Measurements from ENCODE around the gene LEF1.
"Not testable (repeated sequence)": the region's sequence is repeated elsewhere in the genome, so short reads cannot be mapped to it uniquely, and the experiment has no call there.

The LEF1 gene

GRCh38 chr4:108031427-108032083 is 137.2 kb downstream of the LEF1 start:
- no peak for DNase-seq (ENCODE audit: low read depth)

GRCh38 chr4:108030332-108030731 is 138.4 kb downstream of the LEF1 start:
- peak; percentile 45 for DNase-seq (ENCODE audit: low read depth)

- no peak for DNase-seq (ENCODE audit: low read depth)
Observed at GRCh38 chr4:108029731-108030130, 139.0 kb downstream of the LEF1 start.

- DNase-seq (ENCODE audit: low read depth) = peak; percentile 22
Observed at GRCh38 chr4:108029016-108029720, 139.6 kb downstream of the LEF1 start.

GRCh38 chr4:108024878-108025165 is 143.9 kb downstream of the LEF1 start:
- no peak for DNase-seq (ENCODE audit: low read depth)

GRCh38 chr4:108024085-108024877 is 144.5 kb downstream of the LEF1 start:
- DNase-seq (ENCODE audit: low read depth) = no peak

- no peak for DNase-seq (ENCODE audit: low read depth)
Observed at GRCh38 chr4:108018884-108019187, 149.9 kb downstream of the LEF1 start.

- DNase-seq (ENCODE audit: low read depth) = peak; percentile 76
Observed at GRCh38 chr4:108018040-108018883, 150.5 kb downstream of the LEF1 start.

- no peak for DNase-seq (ENCODE audit: low read depth)
Observed at GRCh38 chr4:108013955-108014354, 154.8 kb downstream of the LEF1 start.

GRCh38 chr4:108013327-108013726 is 155.4 kb downstream of the LEF1 start:
- DNase-seq (ENCODE audit: low read depth) = no peak

- not testable (repeated sequence) for DNase-seq (ENCODE audit: low read depth)
Observed at GRCh38 chr4:108012382-108012781, 156.3 kb downstream of the LEF1 start.

GRCh38 chr4:108010167-108010566 is 158.6 kb downstream of the LEF1 start:
- DNase-seq (ENCODE audit: low read depth) = no peak

- no peak for DNase-seq (ENCODE audit: low read depth)
Observed at GRCh38 chr4:108008721-108009120, 160.0 kb downstream of the LEF1 start.

GRCh38 chr4:108007984-108008383 is 160.7 kb downstream of the LEF1 start:
- DNase-seq (ENCODE audit: low read depth) = no peak

- DNase-seq (ENCODE audit: low read depth) = no peak
Observed at GRCh38 chr4:108006361-108006760, 162.4 kb downstream of the LEF1 start.

GRCh38 chr4:108005807-108006206 is 162.9 kb downstream of the LEF1 start:
- no peak for DNase-seq (ENCODE audit: low read depth)

GRCh38 chr4:108004646-108005045 is 164.1 kb downstream of the LEF1 start:
- no peak for DNase-seq (ENCODE audit: low read depth)

GRCh38 chr4:108003982-108004515 is 164.7 kb downstream of the LEF1 start:
- no peak for DNase-seq (ENCODE audit: low read depth)

- DNase-seq (ENCODE audit: low read depth) = no peak
Observed at GRCh38 chr4:108001540-108002135, 167.1 kb downstream of the LEF1 start.

- no peak for DNase-seq (ENCODE audit: low read depth)
Observed at GRCh38 chr4:107999932-108000539, 168.7 kb downstream of the LEF1 start.

- no peak for DNase-seq (ENCODE audit: low read depth)
Observed at GRCh38 chr4:107997794-107998193, 170.9 kb downstream of the LEF1 start.

Measured in activated gamma-delta T cell treated with anti-CD3 and anti-CD28 coated beads, Interleukin-2, amount 50 U/mL, for 16 hours (primary cell).